ENCODE measurements around the gene SLC23A2.
"Not testable (repeated sequence)": the region's sequence is repeated elsewhere in the genome, so short reads cannot be mapped to it uniquely, and the experiment has no call there.

SLC23A2 gene

DNA sequence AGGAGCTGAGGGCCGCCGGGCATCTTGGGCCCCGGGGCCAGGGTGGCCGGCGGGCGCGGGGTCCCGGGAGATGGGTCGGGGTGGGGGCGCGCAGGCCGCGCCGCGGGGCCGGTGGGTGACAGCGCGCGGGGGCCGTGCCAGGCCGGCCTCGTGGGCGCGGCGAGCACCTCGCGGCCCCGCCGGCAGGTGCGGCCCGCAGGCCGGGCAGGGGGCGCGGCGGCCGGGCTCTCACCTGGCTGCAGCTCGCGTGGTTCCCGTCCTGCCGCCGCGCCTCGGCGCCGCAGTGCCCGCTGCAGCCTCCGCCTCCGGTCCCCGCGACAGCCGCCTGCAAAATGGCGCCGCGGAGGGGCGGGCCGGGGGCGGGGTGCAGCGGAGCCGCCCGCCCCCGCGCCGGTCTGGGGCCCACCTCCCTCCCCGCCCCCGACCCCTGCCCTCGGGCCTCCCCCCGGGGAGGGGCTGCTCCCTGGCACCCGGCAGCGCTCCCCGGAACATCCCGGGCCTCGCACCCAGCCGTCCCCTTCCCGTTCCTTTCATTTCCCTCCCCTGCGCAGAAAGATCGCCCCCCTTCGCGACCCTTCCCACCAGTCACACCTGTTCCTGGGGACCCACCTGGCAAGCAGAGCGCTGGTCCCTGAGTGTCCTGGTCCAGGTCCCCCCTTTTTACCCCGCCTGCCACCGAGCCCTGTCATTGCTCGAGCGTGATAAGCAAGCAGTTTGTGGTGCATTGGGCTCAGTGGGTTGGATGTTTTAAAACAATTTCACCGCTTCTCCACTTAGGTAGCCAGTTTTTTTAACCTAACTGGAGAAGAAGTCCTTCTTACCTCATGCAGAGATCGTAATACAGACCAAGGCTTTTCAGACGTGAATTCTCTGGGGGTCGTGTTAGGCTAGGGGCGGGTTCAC is at the start of gene SLC23A2:
SLC23A2 (minus strand) TSS at position 337 of the 903 bp plus-strand sequence. CDS start 68,948 bp downstream, outside the sequence.
- DNase-seq (ENCODE audit: low spot score), result peak; percentile 92

DNA sequence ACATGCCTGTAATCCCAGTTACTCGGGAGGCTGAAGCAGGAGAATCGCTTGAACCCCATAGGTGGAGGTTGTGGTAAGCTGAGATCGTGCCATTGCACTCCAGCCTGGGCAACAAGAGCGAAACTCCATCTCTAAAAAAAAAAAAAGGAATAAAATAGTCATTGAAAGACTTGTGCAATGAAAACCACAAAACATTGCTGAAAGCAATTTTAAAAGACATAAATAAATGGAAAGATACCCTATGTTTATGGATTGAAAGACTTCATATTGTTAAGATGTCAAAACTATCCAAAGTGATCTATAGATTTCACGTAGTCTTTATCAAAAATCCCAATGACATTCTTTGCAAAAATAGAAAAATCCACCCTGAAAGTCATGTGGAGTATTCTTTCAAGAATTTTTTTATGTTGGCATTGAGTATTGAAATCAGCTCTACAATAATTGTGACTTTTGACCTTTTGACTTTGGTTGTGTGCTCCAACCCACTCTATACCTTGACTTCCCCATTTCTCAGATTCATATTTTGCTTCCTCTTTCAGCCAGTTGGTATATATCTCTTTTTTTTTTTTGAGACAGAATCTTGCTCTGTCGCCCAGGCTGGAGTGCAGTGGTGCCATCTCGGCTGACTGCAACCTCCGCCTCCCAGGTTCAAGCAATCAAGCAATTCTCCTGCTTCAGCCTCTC is 45.5 kb upstream of the SLC23A2 start:
- no peak for DNase-seq (ENCODE audit: low spot score)

DNA sequence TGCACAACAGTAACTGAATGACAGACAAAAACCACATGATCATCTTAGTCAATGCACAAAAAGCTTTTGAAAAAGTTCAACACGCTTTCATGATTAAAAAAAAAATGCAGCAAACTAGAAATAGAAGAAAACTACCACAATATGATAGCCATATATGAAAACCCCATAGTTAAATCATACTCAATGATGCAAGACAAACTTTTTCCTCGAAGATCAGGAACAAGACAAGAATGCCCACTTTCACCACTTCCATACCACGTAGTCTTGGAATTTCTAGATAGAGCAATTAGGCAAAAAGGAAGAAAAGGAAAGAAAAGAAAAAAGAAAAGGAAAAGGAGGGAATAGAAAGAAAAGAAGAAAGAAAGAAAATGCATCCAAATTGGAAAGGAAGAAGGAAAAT is 44.6 kb upstream of the SLC23A2 start:
- no peak for DNase-seq (ENCODE audit: low spot score)

DNA sequence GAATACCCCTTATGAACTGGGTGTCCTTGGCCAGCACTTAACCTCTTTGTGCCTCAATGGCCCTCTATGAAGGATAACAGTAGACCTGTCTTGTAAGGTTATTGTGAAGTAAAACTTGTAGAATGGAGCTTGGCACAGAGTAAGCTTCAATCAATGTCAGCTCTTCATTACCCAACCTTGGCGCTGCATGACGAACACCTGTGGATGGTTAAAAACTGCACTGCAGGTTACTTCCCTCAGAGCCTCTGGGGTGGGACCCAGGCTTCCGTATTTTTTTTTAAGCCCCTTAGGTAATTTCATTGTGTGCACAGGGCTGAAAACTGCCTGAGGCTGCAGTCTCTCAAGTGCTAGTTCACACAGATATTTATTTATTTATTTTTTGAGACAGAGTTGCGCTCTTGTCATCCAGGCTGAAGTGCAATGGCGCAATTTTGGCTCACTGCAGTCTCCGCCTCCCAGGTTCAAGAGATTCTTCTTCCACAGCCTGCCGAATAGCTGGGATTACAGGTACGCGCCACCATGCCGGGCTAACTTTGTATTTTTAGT is 42.8 kb upstream of the SLC23A2 start:
- DNase-seq (ENCODE audit: low spot score), result no peak

DNA sequence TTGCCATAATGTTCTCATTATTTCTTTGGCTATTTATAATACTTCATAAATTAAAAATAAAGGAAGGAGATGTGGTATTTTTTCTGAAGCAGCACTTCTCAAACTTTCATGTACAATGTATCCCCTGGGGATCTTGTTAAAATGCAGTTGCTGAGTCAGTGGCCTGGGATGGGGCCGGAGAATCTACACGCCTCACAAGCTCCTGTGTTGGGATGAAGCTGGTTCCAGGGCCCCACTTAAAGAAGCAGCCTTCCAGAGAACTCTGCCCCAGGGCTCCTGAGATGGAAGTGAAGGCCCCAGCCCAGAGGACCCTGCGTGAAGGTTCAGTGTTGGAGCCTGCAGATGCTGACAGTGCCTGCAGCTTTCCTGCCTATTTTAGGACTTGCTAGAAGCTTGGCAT is 40.1 kb upstream of the SLC23A2 start:
- DNase-seq (ENCODE audit: low spot score), result peak; percentile 86

DNA sequence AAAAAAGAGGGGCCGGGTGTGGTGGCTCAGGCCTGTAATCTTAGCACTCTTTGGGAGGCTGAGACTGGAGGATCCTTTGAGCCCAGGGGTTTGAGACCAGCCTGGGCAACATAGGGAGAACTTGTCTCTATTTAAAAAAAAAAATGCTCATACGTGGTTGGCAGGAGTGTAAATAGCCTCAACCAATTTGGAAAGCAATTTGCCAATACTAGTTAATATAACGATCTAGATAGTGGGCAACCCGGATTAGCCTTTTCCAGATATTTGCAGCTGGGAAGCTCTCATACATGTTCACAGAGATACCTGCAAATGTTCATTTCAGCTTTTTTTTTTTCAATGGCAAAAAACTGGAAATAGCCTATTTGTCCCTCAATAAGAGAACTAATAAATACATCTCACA is 39.0 kb upstream of the SLC23A2 start:
- DNase-seq (ENCODE audit: low spot score), result no peak

DNA sequence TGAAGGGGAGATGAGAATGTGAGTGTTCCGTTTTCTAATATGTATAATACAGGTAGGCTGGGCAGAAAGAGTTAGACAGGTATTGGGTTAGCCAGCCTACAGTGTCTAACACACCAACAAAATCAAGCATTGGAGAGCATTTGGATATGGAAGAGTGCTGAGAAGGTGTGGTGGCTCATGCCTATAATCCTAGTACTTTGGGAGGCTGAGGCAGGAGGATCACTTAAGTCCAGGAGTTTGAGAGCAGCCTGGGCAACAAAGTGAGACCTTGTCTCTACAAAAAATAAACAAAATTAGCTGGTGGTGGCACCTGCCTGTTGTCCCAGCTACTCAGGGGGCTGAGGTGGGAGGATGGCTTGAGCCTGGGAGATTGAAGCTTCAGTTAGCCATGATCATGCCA is 38.6 kb upstream of the SLC23A2 start:
- DNase-seq (ENCODE audit: low spot score), result no peak

DNA sequence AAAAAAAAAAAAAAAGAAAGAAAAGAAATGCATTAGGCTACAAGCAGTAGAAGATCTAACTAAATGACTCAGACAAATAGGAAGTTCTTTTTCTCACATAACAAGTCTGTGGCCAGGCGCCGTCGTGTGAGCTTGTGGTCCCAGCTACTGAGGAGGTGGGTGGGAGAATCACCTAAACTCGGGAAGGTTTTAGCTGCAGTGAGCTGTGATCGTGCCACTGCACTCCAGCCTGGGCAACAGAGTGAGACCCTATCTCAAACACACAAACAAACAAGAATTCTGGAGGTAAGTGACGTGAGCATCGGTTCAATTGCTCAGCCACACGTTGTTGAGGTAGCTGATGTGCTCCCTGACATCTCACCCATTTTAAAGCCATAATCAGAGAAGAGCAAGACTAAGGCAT is 37.9 kb upstream of the SLC23A2 start:
- no peak for DNase-seq (ENCODE audit: low spot score)

DNA sequence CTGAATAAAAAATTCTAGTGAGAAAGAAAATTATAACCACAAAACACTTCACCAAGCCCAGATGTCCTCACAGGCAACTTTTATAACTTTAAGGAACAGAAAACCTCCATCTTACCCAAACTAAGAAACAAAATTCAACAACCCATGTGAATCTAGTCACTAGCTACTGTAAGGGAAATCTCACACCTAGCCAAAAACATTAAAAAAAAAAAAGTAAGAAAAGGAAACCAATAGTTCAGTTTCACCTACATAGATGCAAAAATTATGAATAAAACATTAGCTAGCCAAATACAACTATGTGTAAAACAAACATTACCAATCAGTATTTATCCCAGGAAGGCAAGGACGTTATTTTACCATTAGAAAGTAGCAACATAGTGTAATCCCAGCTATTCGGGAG is 35.5 kb upstream of the SLC23A2 start:
- DNase-seq (ENCODE audit: low spot score), result no peak

DNA sequence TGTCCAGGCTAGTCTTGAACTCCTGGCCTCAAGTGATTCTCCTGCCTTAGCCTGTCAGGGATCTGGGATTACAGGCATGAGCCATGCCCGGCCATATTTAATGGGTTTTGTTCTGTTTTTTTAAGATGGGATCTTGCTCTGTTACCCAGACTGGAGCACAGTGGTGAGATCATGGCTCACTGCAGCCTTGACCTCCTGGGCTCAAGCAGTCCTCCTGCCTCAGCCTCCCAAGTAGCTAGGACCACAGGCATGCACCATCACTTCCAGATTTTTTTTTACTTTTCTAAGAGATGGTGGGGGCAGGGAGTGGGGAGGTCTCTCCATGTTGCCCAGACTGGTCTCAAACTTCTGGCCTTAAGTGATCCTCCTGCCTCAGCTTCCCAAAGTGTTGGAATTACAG is 34.2 kb upstream of the SLC23A2 start:
- not testable (repeated sequence) for DNase-seq (ENCODE audit: low spot score)

DNA sequence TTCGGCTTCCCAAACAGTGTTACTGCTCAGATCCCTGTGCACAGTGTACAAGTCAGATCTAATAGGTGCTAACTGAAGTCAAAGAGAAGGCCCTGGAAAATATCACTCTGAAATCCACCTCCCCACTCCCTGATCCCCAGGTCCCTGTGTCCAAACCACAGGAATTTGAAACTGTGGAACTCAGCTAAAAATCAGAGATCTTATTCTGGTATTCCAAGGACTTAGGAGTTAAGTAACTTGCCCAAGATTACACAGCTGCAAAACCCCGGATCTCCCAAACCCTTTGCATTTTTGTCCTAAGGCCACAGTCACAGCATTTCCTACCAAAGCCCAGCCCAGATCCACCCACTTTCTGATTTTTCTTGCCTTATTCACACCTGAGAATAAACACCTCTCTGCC is 32.3 kb upstream of the SLC23A2 start:
- DNase-seq (ENCODE audit: low spot score), result peak; percentile 61

DNA sequence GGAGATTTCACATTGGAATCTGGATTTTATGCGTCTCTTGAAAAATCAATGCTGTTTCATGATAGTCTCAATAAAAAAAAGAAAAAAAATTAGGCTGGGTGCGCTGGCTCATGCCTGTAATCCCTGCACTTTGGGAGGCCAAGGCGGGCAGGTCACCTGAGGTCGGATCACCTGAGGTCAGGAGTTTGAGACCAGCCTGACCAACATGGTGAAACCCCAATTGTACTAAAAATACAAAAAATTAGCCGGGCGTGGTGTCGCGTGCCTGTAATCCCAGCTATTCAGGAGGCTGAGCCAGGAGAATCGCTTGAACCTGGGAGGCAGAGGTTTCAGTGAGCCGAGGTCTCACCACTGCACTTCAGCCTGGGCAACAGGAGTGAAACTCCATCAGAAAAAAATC is 30.4 kb upstream of the SLC23A2 start:
- DNase-seq (ENCODE audit: low spot score), result not testable (repeated sequence)

DNA sequence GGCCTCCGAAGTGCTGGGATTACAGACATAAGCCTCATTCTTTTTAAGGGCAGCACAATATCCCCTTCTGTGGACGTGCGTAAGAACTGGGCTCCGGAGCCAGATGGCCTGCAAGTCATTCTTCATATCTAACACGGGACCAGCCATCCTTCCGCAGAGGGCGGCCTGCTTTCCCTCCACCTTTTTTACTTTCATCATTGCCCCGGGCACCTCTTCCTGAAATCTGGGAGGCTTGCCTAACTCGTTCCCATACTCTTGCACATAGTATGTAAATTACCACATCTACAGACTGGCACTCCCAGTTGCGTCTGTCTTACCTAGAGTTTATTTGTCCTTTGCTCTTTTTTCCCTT is 29.9 kb upstream of the SLC23A2 start:
- DNase-seq (ENCODE audit: low spot score), result no peak

DNA sequence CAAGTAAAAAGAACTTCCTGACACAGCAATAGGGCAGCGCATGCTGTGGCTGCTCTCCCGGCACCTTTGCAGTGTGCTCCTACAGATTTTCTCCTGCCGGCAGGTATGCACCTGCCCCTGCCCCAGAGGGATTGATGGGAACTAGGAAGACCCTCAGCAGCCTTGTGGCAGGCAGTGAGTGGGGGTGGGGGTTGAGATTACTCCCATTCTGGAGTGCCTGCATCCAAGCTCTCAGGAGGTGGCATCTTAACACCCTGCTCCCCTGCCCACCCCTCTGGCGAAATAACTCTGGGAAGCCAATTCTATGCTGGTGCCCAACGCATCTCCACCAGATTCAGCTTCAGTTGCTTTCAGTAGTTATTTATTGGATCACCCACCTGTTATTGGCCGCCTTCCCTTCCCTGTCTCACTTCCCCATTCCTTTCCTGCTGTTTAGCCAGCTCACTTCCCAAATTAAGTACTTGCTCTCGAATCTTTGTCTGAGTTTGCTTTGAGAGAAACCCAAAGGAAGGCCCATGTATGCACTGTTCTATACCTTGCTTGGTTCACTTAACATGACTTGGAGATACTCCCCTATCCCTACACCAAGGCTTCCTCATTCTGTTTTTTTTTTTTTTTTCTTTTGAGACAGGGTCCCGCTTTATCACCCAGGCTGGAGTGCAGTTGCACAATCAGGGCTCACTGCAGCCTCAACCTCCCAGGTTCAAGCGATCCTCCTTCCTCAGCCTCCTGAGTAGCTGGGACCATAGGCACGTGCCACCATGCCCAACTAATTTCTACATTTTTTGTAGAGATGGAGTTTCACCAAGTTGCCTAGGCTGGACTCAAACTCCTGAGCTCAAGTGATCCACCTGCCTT is 29.3 kb upstream of the SLC23A2 start:
- DNase-seq (ENCODE audit: low spot score), result no peak

DNA sequence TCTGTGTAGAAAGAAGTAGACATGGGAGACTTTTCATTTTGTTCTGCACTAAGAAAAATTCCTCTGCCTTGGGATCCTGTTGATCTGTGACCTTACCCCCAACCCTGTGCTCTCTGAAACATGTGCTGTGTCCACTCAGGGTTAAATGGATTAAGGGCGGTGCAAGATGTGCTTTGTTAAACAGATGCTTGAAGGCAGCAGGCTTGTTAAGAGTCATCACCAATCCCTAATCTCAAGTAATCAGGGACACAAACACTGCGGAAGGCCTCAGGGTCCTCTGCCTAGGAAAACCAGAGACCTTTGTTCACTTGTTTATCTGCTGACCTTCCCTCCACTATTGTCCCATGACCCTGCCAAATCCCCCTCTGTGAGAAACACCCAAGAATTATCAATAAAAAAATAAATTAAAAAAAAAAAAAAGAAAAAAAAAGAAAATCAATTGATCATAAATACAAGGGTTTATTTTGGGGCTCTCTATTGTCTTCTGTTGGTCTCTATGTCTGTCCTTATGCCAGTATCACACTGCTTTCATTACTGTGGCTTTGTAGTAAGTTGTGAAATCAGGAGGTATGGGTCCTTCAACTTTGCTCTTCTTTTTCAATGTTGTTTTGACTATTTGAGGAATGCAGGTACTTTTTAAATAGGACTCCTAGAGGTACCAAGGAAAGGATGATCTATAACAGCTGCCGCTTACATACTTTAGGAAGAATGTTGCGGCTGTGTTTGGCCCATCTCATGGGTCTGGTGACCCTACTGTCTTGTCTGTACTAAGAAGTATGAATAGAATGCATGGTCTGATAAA is 27.1 kb upstream of the SLC23A2 start:
- not testable (repeated sequence) for DNase-seq (ENCODE audit: low spot score)

DNA sequence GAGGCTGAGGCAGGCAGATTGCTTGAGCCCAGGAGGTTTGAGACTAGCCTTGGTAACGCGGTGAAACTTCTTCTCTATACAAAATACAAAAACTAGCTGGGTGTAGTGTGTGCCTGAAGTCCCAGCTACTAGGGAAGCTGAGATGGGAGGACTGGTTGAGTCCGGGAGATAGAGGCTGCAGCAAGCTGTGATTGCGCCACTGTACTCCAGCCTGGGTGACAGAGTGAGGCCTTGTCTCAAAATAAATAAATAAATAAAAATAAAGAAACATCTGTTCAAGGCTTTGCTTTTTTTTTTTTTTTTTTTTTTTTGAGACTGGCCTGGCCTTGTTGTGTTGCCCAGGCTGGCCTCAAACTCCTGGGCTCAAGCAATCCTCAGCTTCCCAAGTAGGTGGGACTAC is 23.7 kb upstream of the SLC23A2 start:
- no peak for DNase-seq (ENCODE audit: low spot score)

DNA sequence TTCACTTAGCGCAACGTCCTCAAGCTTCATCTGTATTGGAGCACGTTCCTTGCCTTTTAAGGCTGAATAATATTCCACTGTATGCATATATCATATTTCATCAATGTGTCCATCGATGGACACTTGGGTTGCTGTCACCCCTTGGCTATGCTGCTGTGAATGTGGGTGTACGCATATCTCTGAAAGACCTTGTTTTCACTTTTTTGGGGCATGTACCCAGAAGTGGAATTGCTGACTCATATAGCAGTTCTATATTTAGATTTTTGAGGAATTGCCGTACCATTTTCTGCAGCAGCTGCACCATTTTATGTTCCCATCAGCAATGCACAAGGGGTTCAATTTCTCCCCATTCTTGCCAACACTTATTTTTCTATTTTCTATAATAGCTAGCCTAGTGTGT is 22.8 kb upstream of the SLC23A2 start:
- no peak for DNase-seq (ENCODE audit: low spot score)

DNA sequence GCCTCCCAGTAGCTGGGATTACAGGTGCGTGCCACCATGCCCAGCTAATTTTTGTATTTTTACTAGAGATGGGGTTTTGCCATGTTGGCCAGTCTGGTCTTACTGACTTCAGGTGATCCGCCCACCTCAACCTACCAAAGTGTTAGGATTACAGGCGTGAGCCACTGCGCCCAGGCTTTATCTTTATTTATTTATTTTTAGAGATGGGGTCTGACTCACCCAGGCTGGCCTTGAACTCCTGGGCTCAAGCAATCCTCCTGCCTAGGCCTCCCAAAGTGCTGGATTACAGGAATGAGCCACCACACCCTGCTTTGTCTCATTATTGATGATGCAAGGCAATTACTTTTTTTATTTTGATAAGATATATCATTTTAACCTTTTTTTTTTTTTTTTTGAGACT is 21.9 kb upstream of the SLC23A2 start:
- DNase-seq (ENCODE audit: low spot score), result not testable (repeated sequence)

DNA sequence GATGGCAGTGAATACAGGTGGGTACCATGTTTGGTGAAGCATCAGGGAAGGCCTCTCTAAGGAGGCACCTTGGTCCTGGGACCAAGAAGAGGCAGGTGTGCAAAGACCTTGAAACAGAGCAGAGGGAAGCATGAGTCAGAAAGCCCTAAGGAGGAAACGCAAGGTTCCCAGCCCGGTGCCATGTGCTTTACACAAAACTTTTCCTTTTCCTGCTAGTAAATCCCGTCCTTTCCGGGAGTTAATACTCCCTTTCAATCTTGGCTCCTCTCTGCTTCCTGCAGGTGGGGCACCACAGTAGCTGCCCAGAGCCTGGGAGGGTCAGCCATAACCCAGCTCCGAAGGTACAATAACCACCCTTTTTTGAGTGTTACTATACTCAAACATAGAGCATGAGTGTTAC is 19.4 kb upstream of the SLC23A2 start:
- no peak for DNase-seq (ENCODE audit: low spot score)

DNA sequence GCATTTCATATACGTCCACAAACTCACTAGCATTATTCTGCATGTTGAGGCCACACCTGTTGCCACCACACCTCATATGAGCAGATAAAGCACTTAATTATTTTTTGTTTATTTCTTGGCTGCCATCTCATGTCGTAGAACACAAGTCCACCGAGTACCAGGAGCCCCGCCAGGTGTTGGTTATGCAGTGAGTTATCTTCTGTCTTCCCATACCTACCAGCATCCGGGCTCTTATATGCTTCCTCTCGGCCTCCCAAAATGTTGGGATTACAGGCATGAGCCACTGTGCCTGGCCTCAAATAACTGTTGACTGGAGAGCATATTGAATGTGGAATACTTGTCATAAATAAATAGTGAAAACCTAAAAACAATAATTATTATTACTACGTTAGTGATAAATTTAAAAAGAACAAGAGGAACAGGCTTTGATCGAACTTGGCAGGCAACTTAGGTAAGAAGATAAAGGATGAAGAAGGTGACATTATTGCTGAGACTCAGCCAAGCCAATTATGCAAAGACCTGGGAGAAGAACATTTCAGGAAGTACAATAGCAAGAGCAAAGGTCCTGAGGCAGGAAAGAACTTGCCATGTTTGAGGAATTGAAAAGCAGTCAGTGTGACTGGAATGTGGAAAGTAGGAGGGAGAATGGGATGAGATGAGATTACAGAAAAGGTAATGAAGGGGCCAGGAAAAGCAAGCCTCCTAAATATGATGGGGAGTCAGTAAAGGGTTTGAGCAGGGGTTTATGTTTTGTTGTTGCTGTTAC is 12.6 kb upstream of the SLC23A2 start:
- DNase-seq (ENCODE audit: low spot score), result no peak

DNA sequence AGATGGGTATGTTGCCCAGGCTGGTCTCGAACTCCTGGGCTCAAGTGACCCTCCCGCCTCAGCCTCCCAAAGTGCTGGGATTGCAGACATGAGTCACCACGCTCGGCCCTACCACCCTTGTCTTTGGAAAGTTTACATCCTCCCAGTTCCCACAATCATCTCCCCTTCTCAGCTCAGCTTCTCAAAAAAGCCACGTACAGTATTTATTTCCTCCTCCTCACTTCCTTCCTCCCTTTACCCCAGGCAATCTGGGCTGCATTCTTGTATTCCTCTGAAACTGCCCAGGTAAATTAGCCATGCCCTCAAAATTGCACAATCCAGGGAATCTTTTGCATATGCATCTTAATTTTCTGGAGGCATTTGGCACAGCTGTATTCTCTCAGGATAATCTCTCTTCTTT is 7.4 kb upstream of the SLC23A2 start:
- no peak for DNase-seq (ENCODE audit: low spot score)

All from GM03348 (cell line).